ENCODE data around the gene MGAT4D.
"Not testable (repeated sequence)": the region's sequence is repeated elsewhere in the genome, so short reads cannot be mapped to it uniquely, and the experiment has no call there.

The MGAT4D gene

DNA sequence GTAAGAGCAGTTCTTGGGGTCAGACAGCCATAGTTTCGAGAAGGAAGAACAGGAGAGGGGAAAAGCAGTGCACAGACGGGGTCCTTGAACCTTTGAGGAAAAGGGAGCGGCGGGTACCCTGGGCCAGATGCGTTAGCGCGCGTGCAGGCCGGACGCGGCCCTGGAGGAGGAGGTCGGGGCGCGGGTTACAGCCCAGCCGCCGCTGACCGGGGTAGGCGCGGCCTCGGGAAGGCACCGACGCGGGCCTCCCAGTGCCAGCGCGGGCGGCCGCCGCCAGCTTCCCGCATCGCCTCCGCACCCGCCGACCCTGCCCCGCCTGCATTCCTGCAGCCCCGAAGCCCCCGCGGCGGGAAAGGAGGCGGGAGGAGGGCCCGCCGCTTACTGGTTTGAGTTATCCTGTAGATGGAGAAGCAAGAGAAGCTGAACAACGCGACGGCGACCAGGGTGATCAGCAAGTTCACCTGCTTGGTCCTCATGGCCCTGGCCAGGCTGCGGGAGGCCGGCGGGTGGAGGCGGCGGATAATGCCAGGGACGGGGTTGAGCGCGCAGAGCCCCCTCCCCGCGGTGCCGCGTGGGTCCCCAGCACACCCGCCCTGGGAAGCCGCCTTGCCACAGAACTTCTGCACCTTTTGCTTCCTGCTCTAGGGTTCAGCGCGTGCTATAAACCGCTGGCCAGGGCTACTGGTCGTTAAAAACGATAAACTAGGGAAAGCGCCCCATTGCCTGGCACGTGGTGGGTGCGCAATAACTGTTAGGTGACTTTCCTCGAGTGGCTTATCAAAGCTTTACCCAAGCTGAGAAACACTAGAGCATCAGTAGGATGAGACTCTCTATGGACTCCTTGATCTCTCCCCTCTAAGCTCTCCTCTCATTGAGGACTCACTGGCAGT is at the start of gene MGAT4D:
TSS of gene MGAT4D (minus strand) at position 547 of the 890 bp plus-strand sequence. CDS start at position 476, 71 bp downstream.
- TF ChIP-seq, protein P1, sequence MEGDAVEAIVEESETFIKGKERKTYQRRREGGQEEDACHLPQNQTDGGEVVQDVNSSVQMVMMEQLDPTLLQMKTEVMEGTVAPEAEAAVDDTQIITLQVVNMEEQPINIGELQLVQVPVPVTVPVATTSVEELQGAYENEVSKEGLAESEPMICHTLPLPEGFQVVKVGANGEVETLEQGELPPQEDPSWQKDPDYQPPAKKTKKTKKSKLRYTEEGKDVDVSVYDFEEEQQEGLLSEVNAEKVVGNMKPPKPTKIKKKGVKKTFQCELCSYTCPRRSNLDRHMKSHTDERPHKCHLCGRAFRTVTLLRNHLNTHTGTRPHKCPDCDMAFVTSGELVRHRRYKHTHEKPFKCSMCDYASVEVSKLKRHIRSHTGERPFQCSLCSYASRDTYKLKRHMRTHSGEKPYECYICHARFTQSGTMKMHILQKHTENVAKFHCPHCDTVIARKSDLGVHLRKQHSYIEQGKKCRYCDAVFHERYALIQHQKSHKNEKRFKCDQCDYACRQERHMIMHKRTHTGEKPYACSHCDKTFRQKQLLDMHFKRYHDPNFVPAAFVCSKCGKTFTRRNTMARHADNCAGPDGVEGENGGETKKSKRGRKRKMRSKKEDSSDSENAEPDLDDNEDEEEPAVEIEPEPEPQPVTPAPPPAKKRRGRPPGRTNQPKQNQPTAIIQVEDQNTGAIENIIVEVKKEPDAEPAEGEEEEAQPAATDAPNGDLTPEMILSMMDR (IDR thresholded peaks at IDR 0.05; ENCODE audit: extremely low read depth, missing control alignments), result no peak
- DNase-seq (ENCODE audit: low spot score), result no peak

DNA sequence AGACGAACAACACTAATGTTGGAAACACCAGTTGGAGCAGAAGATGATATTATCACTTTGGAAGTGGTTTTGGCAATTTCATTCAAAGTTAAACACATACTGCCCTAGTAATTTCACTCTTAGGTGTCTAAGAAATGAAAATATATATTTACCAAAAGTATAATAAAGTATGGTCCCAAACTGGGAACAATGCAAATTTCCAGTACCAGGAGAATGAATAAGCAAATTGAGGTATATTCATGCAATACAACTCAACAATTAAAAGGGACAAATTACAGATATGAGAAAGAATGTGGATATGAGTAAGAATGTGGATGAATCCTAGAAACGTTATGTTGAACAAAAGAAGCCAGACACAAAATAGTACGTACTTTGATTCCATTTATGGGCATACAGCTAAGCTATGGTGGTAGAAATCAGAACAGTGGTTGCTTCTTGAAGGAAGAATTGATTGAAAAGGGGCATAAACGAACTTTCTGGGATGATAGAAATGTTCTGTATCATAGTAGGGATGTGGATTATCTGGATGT is 35.9 kb upstream of the MGAT4D start:
- no peak for DNase-seq (ENCODE audit: low spot score)
- TF ChIP-seq, protein P1 (IDR thresholded peaks at IDR 0.05; ENCODE audit: extremely low read depth, missing control alignments), result no peak

DNA sequence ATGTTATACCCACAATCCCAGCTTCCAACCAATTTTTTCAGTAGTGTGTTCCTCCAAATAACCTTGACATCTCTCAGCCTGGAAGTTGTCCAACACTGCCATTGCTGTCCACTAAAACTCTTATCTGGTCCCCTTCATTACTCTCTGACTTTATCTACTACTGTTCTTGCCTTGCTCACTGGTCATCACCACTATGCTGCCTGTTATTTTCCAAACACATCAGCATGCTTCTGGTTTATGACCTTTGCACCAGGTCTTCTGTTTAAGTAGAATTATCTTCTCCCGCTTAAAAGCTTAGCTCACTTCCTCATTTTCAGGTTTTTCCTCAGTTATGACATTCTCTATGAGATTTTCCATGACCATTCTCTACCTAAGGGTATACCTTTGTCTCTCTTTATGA is 31.3 kb upstream of the MGAT4D start:
- DNase-seq (ENCODE audit: low spot score), result no peak
- TF ChIP-seq, protein P1 (IDR thresholded peaks at IDR 0.05; ENCODE audit: extremely low read depth, missing control alignments), result no peak

DNA sequence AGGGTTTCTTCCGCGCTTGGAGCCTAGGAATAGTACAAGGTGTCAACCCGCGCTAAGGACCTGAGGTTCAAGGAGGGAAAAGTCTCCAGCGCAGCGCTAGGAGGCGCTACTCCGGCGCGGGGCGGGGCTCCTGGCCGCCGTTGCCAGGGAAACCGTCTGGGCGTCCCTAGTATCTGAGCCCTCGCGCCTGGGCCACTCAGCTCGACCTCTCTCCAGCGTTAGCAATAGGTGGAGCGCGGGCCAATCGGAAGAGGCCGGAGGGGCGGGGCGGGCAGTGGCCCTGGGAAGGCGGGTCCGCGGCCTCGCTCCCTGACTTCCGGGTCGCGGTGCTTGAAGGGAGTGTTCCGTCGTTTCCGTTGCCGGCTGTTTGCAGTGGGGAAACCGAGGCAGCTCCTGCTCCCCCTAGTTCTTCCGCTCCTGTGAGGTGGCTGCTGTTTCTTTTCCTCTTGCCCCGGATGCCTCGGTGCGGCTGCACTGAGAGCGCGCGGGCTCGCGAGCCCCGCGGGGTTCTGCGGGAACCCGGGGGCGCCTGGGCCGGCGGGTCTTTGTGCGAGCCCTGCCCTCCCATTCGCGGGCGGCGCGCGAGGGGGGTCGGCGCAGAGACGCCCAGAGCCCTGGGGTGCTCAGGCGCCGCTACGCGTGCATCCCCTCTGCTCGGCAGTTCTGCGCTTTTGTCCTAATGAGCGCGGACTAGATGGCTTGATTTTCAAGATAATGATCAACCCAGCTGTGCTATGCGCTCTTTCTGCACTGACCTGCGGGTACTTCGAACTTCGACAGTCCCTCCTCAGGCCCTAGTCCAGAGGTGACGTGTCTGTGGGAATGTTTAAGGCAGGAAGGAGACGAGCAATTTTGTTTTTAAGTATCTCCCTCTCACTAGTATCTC is 26.0 kb upstream of the MGAT4D start, which contains the start of gene ELMOD2:
TSS of gene ELMOD2 (plus strand) at position 312 of the 886 bp plus-strand sequence. CDS start 1,261 bp downstream, outside the sequence.
- TF ChIP-seq, protein P1 (IDR thresholded peaks at IDR 0.05; ENCODE audit: extremely low read depth, missing control alignments), result peak; percentile 86
- DNase-seq (ENCODE audit: low spot score), result peak; percentile 98

DNA sequence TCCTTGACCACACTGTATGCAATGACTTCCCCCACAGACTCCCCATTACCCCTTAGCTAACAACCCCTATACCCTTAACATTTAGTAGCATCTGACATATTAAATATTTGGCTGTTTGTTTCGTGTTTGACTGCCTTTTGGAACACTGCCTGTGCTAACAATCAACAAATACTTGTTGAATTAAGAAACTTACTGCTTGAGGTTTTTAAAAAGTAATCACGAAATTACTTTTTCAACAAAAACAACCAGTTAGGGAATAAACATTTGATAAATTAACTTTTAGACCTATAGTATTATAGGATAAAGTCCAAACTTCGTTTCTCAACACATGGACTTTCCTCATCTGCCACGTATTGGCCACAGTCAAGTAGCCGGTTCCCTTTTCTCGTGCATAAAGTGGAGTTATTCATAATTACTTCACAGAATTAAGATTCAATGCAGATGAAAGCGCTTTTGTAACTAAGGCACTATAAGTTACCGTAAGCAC is 25.3 kb upstream of the MGAT4D start:
- DNase-seq (ENCODE audit: low spot score), result no peak
- TF ChIP-seq, protein P1 (IDR thresholded peaks at IDR 0.05; ENCODE audit: extremely low read depth, missing control alignments), result no peak

DNA sequence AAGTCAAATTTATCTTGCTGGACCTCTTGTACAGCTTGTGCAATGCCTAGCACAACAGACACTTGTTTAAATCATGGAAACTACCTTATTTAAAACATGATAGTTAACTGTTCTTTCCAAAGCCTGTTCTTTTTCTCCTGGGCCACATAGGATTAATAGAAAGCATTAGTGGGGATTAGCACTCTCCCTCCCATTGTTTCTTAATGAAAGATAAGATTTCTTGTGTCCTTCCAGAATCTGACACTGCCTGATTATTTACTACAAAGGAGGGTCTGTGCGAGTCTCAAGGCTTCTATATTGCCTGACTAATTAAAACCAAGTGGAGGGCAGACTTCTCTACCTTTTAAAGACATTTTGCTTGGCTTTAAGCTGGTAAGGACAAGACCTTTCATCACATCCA is 17.3 kb upstream of the MGAT4D start:
- TF ChIP-seq, protein P1 (IDR thresholded peaks at IDR 0.05; ENCODE audit: extremely low read depth, missing control alignments), result no peak
- no peak for DNase-seq (ENCODE audit: low spot score)

DNA sequence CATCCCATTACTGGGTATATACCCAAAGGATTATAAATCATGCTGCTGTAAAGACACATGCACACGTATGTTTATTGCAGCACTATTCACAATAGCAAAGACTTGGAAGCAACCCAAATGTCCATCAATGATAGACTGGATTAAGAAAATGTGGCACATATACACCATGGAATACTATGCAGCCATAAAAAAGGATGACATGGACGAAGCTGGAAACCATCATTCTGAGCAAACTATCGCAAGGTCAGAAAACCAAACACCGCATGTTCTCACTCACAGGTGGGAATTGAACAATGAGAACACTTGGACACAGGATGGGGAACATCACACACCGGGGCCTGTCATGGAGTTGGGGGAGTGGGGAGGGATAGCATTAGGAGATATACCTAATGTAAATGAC is 15.7 kb upstream of the MGAT4D start:
- DNase-seq (ENCODE audit: low spot score), result not testable (repeated sequence)
